B cell (primary cell): ENCODE results near the gene ANKRD11. TPM values are rescaled to one million over a fixed set of nuclear protein-coding genes. Genes with fewer than 3 reads are reported as not detected.
"Not testable (repeated sequence)": the region's sequence is repeated elsewhere in the genome, so short reads cannot be mapped to it uniquely, and the experiment has no call there.

Experiments
- ATAC-seq: fragments of 200-7000 bp; cut with Tn5 transposase; one replicate; pipeline ENCODE4 v1.10.0; 2021; ENCODE audit warnings: low read depth, mild to moderate bottlenecking, moderate number of reproducible peaks, moderate library complexity
- CTCF ChIA-PET: fragments of 350-600 bp; sonication (Branson Sonifier 250); formaldehyde crosslinking; loops from one replicate; lab custom pipeline; 2021; ENCODE audit warnings: antibody characterized with exemption, inconsistent platforms; lab: Charles Lee
- POLR2A ChIA-PET: fragments of 350-600 bp; sonication (Branson Sonifier 250); formaldehyde crosslinking; loops from one replicate; lab custom pipeline; 2021; ENCODE audit warnings: antibody characterized with exemption; lab: Charles Lee
- DNase-seq: peaks from one replicate; pipeline ENCODE4 v3.0.0; 2013
- H2AFZ ChIP-seq: 2 replicates; pipeline ENCODE4 v1.6.1; 2012; ENCODE audit warnings: mild to moderate bottlenecking, low read depth, low read length; ENCODE audit not compliant: insufficient read depth, poor library complexity, severe bottlenecking
- H3K27ac ChIP-seq, 2 donors: 1 replicate in 1 of 2; 2 replicates in 1 of 2; pipeline ENCODE4 v1.5.1; 2012 to 2013; ENCODE audit warnings: low read length in 2 of 2, mild to moderate bottlenecking in 2 of 2, moderate library complexity in 1 of 2
- H3K27me3 ChIP-seq, 4 experiments: fragments of 200-600 bp in 1 of 4; sonication (generic) in 1 of 4; replicated peaks in 1 of 4; 1 replicate in 2 of 4; 2 replicates in 2 of 4; pipeline versions ENCODE4 v1.6.1 to v1.7.0; 2013 to 2016; ENCODE audit warnings: low read length in 3 of 4, mild to moderate bottlenecking in 2 of 4, mixed read lengths in 1 of 4, moderate library complexity in 1 of 4; ENCODE audit not compliant: insufficient read depth in 4 of 4, control insufficient read depth in 3 of 4; ENCODE audit errors: control extremely low read depth in 1 of 4
- H3K36me3 ChIP-seq, 2 experiments: replicated peaks in 1 of 2; 1 replicate in 1 of 2; 2 replicates in 1 of 2; pipeline versions ENCODE4 v1.6.1 to v1.7.1; 2013; ENCODE audit warnings: low read length in 1 of 2; ENCODE audit not compliant: insufficient read depth in 2 of 2, control insufficient read depth in 1 of 2; ENCODE audit errors: control extremely low read depth in 1 of 2, extremely low read depth in 1 of 2
- H3K4me1 ChIP-seq, 2 donors: fragments of 200-600 bp in 1 of 2; sonication (generic) in 1 of 2; 1 replicate in 1 of 2; 2 replicates in 1 of 2; pipeline versions ENCODE4 v1.5.1 to v1.6.1; 2013 to 2017; ENCODE audit warnings: low read length in 2 of 2; ENCODE audit not compliant: control insufficient read depth in 2 of 2, insufficient read depth in 2 of 2
- H3K4me2 ChIP-seq: replicated peaks from 2 replicates; pipeline ENCODE3; 2012; ENCODE audit warnings: mild to moderate bottlenecking, low read depth, low read length; ENCODE audit not compliant: poor library complexity, severe bottlenecking
- H3K4me3 ChIP-seq, 5 experiments: fragments of 200-600 bp in 1 of 5; sonication (generic) in 1 of 5; 1 replicate in 3 of 5; 2 replicates in 2 of 5; pipeline versions ENCODE4 v1.5.1 to v1.7.0; 2011 to 2016; ENCODE audit warnings: low read length in 4 of 5, mild to moderate bottlenecking in 4 of 5, low read depth in 2 of 5, control low read depth in 1 of 5, moderate library complexity in 1 of 5; ENCODE audit not compliant: insufficient read depth in 1 of 5; ENCODE audit errors: control extremely low read depth in 1 of 5, extremely low read depth in 1 of 5
- H3K79me2 ChIP-seq: fragments of 200-600 bp; sonication (generic); one replicate; pipeline ENCODE4 v1.6.0; 2016; ENCODE audit warnings: low read length; ENCODE audit not compliant: control insufficient read depth, insufficient read depth
- H3K9ac ChIP-seq: fragments of 200-600 bp; sonication (generic); 2 replicates; pipeline ENCODE4 v1.6.1; 2017; ENCODE audit warnings: mild to moderate bottlenecking, low read length, moderate library complexity
- H3K9me3 ChIP-seq, 3 donors: one replicate each; pipeline versions ENCODE4 v1.6.1 to v1.7.1; 2013; ENCODE audit warnings: low read length in 2 of 3; ENCODE audit not compliant: control insufficient read depth in 2 of 3, insufficient read depth in 1 of 3; ENCODE audit errors: control extremely low read depth in 1 of 3
- H4K20me1 ChIP-seq: 2 replicates; pipeline ENCODE4 v1.6.0; 2012; ENCODE audit warnings: mild to moderate bottlenecking, low read length; ENCODE audit not compliant: insufficient read depth, control insufficient read depth, poor library complexity, severe bottlenecking
- H3K27ac Mint-ChIP-seq: one replicate; pipeline ENCODE4 v1.8.0; 2021; ENCODE audit warnings: mixed read lengths
- H3K27me3 Mint-ChIP-seq: one replicate; pipeline ENCODE4 v1.8.0; 2021; ENCODE audit warnings: mixed read lengths
- H3K4me1 Mint-ChIP-seq: one replicate; pipeline ENCODE4 v1.8.0; 2021; ENCODE audit warnings: mixed read lengths
- H3K4me3 Mint-ChIP-seq: one replicate; pipeline ENCODE4 v1.8.0; 2021; ENCODE audit warnings: mixed read lengths
- H3K9me3 Mint-ChIP-seq: one replicate; pipeline ENCODE4 v1.8.0; 2022; ENCODE audit warnings: mixed read lengths; ENCODE audit not compliant: insufficient read depth
- EZH2 ChIP-seq: IDR thresholded peaks from 2 replicates; pipeline ENCODE4 v1.6.1; 2012; ENCODE audit warnings: borderline replicate concordance, low read depth, mild to moderate bottlenecking, moderate library complexity, low read length; ENCODE audit not compliant: insufficient read depth, poor library complexity, severe bottlenecking
- WGBS: methylation state at CpG from one replicate; pipeline ENCODE4 v1.1.5; 2013; ENCODE audit warnings: missing lambda C conversion rate; ENCODE audit not compliant: insufficient coverage; 5-methylcytosine and 5-hydroxymethylcytosine counted together
- intact Hi-C: fragments of 100-400 bp; cut with micrococcal nuclease; formaldehyde crosslinking; loops from one replicate; pipeline ENCODE4 v1.10.0; 2022
- polyA plus RNA-seq: library from polyadenylated mRNA; depleted of rRNA; stranded (reverse); fragments of >200 nt; gene quantifications from 2 replicates; pipeline ENCODE4 v1.2.3, GENCODE V29; 2012
- total RNA-seq, 2 donors: library from RNA; stranded (reverse); fragments of 120-200 nt in 1 of 2; gene quantifications; 1 replicate in 1 of 2; 2 replicates in 1 of 2; pipeline versions ENCODE4 v1.2.3 to v1.2.4, GENCODE V29; 2013 to 2022
- TF ChIP-seq, protein P1 (sequence below): fragments of 200-600 bp; IDR thresholded peaks from one replicate; pipeline ENCODE4 v1.8.0; 2022; ENCODE audit warnings: antibody characterized with exemption, mild to moderate bottlenecking

ANKRD11 gene
- total and polyA plus RNA-seq, 2 donors (not counting 1 experiment from before 2014, with no cell fraction given) = 67.9 to 314 TPM

DNA sequence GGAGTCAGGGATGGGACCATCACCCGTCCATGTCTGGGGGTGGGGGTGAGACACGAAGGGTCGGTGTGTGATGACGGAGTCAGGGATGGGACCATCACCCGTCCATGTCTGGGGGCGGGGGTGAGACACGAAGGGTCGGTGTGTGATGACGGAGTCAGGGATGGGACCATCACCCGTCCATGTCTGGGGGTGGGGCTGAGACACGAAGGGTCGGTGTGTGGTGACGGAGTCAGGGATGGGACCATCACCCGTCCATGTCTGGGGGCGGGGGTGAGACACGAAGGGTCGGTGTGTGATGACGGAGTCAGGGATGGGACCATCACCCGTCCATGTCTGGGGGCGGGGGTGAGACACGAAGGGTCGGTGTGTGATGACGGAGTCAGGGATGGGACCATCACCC is 69.1 kb downstream of the ANKRD11 start:
- H3K9me3 ChIP-seq, H3K27me3 ChIP-seq, H3K4me2 ChIP-seq, H3K27me3 Mint-ChIP-seq, H3K9me3 Mint-ChIP-seq, H3K9ac ChIP-seq, H3K27ac ChIP-seq, CTCF ChIA-PET, ATAC-seq, DNase-seq, H3K4me3 ChIP-seq, H3K27ac Mint-ChIP-seq, H3K4me3 Mint-ChIP-seq, H2AFZ ChIP-seq, POLR2A ChIA-PET: not testable (repeated sequence)
- Histone ChIP-seq H3K4me1 (peaks cover 47 to 57% of the 10 kb centered on the region in 2 donors), H4K20me1 (peaks cover 99% of the 10 kb centered on the region), H3K36me3 (peaks cover 0 to 29% of the 10 kb centered on the region in 2 experiments), H3K79me2 (peaks cover 100% of the 10 kb centered on the region)
- peaks cover 78% of the 10 kb centered on the region for H3K4me1 Mint-ChIP-seq
- no CpG with 5 or more reads among the region's 23 CpGs for WGBS
- intact Hi-C loops = loop anchor here (5.0 kb wide), 1 partner anchor 86 kb away; the partner anchor contains the start of gene SPG7

DNA sequence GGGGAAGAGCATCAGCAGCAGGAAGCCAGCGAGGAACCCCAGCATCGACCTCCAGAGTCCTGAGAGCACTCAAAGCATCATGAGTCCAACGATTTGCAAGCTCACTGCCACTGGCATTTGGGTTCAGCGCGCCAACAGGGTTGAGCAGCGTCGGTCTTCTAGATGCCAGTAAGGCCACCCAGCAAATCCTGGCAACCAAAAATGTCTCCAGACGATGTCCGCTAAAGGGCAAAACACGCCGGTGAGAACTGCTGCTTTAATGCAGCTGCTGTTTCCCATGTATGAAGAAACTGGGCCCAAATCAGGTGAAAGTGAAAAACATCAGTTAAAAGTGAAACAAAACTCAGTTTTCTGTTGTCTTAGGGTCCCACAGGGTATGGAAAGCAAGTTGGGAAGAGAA is 70.2 kb downstream of the ANKRD11 start:
- H3K79me2 ChIP-seq = peaks cover 100% of the 10 kb centered on the region
- 90% methylated on average over 11 of the region's 11 CpGs for WGBS
- no peak overlapping the region for H3K4me3 ChIP-seq
- H3K36me3 ChIP-seq = peaks cover 0 to 31% of the 10 kb centered on the region in 2 experiments
- POLR2A ChIA-PET = no interaction called here
- Mint-ChIP-seq H3K27ac (no peak overlapping the region), H3K4me3 (peak overlapping the region; percentile 13), H3K9me3 (no peaks in the 10 kb centered on the region), H3K4me1 (peaks cover 73% of the 10 kb centered on the region), H3K27me3 (no peaks in the 10 kb centered on the region)
- H3K9me3 ChIP-seq = no peaks in the 10 kb centered on the region
- CTCF ChIA-PET = interaction anchor here (1.0 kb wide), 1 partner anchor 9 kb away, joined by 3 read pairs; no protein-coding TSS in a partner anchor
- H4K20me1 ChIP-seq = peaks cover 99% of the 10 kb centered on the region
- no peaks in the 10 kb centered on the region for H3K27me3 ChIP-seq
- TF ChIP-seq, protein P1, sequence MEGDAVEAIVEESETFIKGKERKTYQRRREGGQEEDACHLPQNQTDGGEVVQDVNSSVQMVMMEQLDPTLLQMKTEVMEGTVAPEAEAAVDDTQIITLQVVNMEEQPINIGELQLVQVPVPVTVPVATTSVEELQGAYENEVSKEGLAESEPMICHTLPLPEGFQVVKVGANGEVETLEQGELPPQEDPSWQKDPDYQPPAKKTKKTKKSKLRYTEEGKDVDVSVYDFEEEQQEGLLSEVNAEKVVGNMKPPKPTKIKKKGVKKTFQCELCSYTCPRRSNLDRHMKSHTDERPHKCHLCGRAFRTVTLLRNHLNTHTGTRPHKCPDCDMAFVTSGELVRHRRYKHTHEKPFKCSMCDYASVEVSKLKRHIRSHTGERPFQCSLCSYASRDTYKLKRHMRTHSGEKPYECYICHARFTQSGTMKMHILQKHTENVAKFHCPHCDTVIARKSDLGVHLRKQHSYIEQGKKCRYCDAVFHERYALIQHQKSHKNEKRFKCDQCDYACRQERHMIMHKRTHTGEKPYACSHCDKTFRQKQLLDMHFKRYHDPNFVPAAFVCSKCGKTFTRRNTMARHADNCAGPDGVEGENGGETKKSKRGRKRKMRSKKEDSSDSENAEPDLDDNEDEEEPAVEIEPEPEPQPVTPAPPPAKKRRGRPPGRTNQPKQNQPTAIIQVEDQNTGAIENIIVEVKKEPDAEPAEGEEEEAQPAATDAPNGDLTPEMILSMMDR = no peak
- no peak for TF ChIP-seq EZH2
- H3K27ac ChIP-seq = no peak overlapping the region
- no peak overlapping the region for H3K9ac ChIP-seq
- H2AFZ ChIP-seq = no peak overlapping the region
- ATAC-seq (no peak), DNase-seq (no peak)
- intact Hi-C loops = loop anchor here (5.0 kb wide), 1 partner anchor 87 kb away; the partner anchor contains the start of gene SPG7
- H3K4me2 ChIP-seq = peak overlapping the region; percentile 22
- peaks cover 36 to 49% of the 10 kb centered on the region in 2 donors for H3K4me1 ChIP-seq
